Heart left ventricle (tissue), 13 donors: Measurements from ENCODE around the gene LZTFL1.

Experiments used
- CTCF ChIP-seq, 12 donors: fragments of 200-600 bp; sonication (generic) in 4 of 12; IDR thresholded peaks; one replicate each; pipeline versions ENCODE4 v1.5.0 to v1.8.0; 2018 to 2022; ENCODE audit warnings: antibody characterized with exemption in 12 of 12, mild to moderate bottlenecking in 5 of 12
- POLR2A ChIP-seq, 2 donors: fragments of 450-650 bp; IDR thresholded peaks; one replicate each; pipeline ENCODE4 v1.6.1; 2017; ENCODE audit warnings: antibody characterized with exemption in 2 of 2, mild to moderate bottlenecking in 2 of 2, moderate library complexity in 2 of 2
- donor health status: ischemic (EF 13 %, LVEDD 7.1; RV severe dilation, severe dysfunction).
- donor health status: DM: no; HTN: yes; CAD: no.
- donor health status: DM: no; HTN: no; CAD: no.
- donor health status: ischemic (EF 25% LVEDD 6.9; RV normal size, moderate dysfunction).
- donor health status: ischemic (EF 25% LVEDD 5.7; RV mildly dilated, moderate dysfunction).
- donor health status: ischemic (EF 35%, LVEDD 5.7; RV mildly dilated, moderate dysfunction).
- donor health status: nonischemic (EF 11% LVEDD 7.7; RV severe dilation, severe dysfunction).
- donor health status: DM: yes; HTN: yes; CAD: no.
- donor health status: PGD.
- donor health status: ischemic (EF 29% LVEDD 5.4; RV normal size, mild dysfunction).
- donor health status: nonischemic (EF 23%, LVEDD 6.1; RV moderate dilation, normal function).

- TF ChIP-seq CTCF (IDR thresholded peaks at IDR 0.05) = no peak
- TF ChIP-seq POLR2A (IDR thresholded peaks at IDR 0.05) = no peak
Measured at GRCh38 chr3:45874677-45875346, 32.9 kb upstream of the LZTFL1 start.
